ENCODE measurements around the gene STK17A.
"Not testable (repeated sequence)": the region's sequence is repeated elsewhere in the genome, so short reads cannot be mapped to it uniquely, and the experiment has no call there.

Gene STK17A

GRCh38 chr7:43596426-43596825 lies 13.5 kb downstream of the STK17A start:
- DNase-seq (ENCODE audit: low spot score) = not testable (repeated sequence)

DNA sequence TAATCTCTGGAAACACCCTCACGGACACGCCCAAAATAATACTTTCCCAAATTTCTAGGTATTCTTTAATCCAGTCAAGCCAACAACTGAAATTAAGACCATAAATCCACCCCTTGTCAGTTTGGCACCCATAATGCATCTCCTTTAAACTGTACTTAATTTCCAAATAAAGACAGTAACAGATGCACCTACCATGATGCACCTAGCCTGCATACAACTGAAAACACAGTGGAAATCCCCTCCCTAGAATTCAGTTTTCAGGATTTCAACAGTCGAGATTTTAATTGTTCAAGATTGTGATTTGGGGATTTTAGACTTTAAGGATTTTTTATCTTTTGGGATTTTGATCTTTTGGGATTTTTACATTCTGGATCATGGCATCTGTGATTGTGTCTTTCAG lies 17.1 kb downstream of the STK17A start:
- no peak for DNase-seq (ENCODE audit: low spot score)

GRCh38 chr7:43602256-43602655 lies 19.3 kb downstream of the STK17A start:
- DNase-seq (ENCODE audit: low spot score) = no peak

DNA sequence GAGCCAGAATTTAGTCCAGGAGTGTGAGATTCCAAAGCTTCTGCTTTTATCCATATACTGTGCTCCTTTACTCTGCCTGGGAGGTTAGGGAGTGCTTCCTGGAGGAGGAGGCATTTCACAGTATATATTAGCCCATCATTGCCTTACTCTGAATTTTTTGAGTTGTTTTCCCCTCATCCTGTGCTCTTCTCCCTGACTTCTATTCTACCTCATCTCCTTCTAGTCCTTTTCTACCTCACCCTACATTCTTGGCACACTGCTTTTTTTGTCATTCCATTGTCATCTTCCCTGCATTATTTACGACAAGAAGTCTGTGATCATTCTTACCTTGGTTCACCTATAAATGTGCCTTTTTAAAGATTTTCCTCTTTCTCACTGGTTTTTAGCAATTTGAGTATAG lies 21.3 kb downstream of the STK17A start:
- DNase-seq (ENCODE audit: low spot score) = no peak

DNA sequence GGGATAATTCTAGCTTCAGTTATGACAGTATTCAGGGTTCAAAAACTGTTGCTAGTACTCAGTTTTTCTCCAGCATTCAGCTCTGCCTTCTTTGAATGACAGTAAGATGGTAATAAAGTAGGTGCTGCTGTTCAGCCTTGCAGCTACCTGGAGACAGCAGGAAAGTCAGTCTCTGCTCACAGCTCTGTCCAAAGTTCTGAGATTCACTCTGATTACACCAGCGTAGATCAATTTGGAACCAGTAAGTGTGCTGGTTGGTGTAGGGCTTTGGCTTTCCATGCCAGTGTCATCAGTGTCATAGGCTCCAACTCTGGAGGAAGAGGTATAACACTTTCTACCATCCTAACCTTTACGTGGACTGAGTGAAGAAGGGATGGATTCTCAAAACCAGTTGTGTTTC lies 26.2 kb downstream of the STK17A start:
- no peak for DNase-seq (ENCODE audit: low spot score)

DNA sequence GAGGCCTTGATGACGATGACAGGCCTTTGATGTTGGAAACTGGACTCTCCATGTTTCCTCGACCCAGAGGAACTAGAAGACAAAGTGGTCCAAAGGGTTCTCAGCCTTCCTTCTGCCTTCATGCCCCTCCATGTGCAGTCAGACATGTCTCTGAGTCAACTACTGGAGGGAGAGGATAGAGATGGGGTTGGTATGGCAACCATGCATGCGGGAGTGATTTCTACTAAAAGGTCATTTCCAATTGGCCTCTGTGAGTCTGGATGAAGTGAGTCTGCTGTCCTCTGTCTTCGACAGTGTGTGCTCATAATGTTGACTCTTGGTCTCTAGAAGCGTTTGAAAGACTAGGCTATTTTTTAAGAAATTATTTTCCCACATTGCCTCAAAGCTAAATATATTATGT lies 29.2 kb downstream of the STK17A start:
- no peak for DNase-seq (ENCODE audit: low spot score)

GRCh38 chr7:43612599-43613589 lies 30.0 kb downstream of the STK17A start:
- peak; percentile 25 for DNase-seq (ENCODE audit: low spot score)

DNA sequence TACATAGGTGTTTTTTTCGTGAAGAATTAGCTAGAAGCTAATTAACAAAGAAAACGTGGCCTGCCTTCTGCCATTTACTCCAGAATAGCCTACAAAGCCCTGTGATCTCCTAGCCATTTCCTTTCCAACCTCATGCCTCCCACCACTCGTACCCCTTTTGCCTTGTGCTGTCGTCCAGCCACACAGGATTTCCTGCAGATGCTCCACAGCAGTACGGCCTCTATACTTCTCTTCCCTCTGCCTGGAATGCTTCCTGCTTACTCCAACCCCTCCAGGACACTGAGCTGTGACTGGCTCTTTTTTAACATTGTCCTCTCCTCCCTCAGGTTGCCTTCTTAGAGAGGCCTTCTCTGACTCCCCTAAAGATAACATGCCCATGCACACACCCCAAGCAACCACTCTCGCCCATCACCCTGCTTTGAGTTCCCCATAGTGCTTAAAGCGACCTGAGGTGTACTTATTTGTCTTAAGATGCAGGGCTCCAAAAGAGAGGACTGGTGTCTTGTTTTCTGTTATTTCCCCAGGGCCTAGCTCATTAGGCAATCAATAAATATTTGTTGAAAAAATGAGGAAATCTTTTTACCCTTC lies 32.7 kb downstream of the STK17A start:
- no peak for DNase-seq (ENCODE audit: low spot score)

DNA sequence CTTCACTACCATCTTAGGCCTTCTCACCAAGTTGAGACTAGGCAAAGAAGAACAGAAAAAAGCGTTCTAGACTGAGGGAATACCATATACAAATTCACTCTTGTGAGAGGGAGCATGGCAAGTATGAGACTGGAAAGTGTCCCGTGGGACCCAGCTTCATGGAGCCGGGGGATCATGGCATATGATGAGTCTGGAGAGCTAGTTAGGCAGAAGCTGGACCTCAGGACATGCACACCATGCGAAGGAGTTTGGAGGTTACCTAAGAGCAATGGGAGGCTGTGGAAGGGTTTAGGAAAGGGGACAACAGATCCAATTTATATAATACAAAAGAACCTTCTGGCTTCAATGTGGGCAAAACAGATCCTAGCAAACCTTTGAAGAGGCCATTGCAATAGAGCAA lies 34.1 kb downstream of the STK17A start:
- DNase-seq (ENCODE audit: low spot score) = no peak

- DNase-seq (ENCODE audit: low spot score) = no peak
These were observed 35.2 kb downstream of the STK17A start for GRCh38 chr7:43618073-43618472.

DNA sequence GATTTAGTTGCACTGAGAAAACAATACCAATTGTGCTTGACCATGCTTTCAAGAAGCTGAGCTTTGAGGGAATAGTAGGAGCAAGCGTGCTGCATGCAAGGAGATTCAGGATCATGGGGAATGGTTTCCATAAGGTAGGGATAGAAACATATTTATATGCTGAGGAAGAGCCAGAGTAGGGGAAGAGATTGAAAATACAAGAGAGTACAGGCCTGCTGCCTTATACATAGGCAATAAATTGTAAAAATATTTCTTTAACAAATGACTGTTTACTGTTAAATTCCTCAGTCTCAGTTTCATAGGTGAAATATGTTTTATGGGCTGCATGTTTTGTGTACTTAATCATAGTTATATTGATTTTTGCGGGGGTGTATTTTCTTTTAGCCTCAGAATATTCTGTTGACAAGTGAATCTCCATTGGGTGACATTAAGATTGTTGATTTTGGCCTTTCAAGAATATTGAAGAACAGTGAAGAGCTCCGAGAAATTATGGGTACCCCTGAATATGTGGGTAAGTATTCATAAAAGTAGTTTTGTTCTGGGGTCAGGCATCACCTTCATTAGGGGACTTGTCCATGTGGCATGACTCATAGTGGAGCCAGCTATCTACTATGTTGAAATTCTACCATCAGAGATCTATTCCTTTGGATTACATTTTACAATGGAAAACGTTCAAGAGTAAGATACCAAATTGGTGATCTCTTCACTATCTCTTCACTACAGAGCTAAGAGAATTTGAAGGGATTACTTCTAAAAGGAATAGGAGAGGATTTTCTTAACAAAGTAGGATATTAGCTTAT lies 36.5 kb downstream of the STK17A start:
- DNase-seq (ENCODE audit: low spot score) = no peak

DNA sequence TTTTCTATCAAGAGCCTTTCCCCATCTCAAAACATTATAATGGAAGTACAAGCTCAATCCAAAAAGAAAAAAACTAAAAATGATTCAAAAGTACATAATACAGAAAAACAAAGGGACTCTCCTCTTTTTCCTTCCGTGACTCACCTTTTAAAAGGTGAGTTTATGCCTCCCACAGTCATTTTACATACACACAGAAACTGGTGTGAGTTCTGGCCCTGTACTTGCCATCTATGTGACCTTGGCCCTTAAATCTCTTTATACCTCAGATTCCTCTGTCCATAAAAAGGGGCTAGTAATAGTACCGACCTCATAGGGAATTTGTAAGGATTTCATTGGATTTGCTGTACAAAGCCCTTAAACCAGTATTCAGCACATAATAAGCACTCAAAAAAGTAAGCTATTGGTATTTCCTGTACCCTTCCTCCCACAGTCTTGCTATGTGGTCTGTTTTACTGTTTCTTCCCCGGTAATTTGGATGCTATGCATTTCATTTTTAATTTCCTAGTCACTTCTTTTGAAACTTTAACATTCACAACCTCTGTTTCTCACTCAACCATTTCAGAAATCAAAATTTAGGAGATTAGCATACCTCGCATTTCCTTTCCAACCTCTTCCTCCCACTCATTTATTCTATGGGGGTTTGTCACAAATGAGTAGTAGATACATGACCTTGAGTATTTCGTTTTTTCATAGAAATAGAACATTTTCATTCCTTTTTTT lies 39.0 kb downstream of the STK17A start:
- DNase-seq (ENCODE audit: low spot score) = peak; percentile 15

DNA sequence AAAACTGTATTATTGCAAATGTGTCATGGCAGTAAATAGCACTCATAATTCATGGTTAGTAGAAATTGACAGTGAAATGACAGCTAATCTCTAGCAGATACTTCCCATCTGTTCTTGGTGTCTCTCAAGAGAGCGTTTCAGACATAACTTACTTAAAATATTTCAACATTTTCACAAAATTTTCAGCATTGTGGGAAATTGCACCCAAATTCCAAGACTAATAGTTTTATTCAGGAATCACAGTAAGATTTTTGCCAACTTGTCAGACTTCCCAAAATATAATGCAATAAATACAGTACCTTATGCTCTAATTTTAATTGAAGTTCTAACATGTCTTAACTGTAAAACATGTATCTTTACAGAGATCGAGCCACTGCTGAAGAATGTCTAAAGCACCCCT lies 41.2 kb downstream of the STK17A start:
- no peak for DNase-seq (ENCODE audit: low spot score)

GRCh38 chr7:43625453-43625852 lies 42.5 kb downstream of the STK17A start:
- DNase-seq (ENCODE audit: low spot score) = no peak

GRCh38 chr7:43625980-43626379 lies 43.1 kb downstream of the STK17A start:
- no peak for DNase-seq (ENCODE audit: low spot score)

DNA sequence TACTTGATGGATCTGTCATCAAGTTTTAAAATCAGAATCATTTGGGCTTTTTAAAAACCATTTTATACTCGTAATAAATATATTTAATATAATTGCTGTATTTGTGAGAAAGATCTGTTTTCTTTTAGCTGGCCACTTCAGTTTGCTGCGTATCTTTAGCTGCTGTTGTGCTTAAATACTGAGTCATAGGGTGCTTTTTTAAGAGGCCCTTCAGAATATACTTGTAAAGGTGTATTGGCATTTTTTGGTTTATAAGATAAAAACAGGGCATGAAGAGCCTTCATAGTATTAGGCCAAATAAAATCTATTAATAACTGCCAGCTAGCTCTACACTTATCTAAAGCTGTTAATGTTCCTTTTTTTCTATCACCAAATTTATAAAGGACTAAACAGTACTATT lies 43.8 kb downstream of the STK17A start:
- no peak for DNase-seq (ENCODE audit: low spot score)

GRCh38 chr7:43627798-43628197 lies 44.9 kb downstream of the STK17A start:
- DNase-seq (ENCODE audit: low spot score) = not testable (repeated sequence)

GRCh38 chr7:43628431-43628830 lies 45.5 kb downstream of the STK17A start:
- DNase-seq (ENCODE audit: low spot score) = no peak

DNA sequence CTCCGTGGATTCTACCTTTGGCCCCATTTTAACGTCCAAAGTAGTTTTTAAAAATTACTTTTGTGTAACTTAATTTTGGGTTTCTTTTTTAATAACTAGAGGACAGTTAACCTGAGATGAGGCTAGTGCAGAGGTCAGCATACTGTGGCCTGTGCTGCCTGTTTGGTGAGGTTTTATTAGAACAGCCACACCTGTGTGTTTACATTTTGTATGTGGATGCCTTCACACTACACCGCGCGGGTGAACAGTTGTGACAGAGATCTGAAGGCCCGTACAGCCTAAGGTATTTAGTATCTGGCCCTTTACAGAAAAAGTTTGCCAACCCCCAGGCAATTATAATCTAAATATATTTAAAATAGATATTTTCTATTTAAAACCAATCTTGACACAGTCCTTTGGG lies 46.9 kb downstream of the STK17A start:
- no peak for DNase-seq (ENCODE audit: low spot score)

- DNase-seq (ENCODE audit: low spot score) = no peak
These were observed 47.6 kb downstream of the STK17A start for GRCh38 chr7:43630482-43630881.

DNA sequence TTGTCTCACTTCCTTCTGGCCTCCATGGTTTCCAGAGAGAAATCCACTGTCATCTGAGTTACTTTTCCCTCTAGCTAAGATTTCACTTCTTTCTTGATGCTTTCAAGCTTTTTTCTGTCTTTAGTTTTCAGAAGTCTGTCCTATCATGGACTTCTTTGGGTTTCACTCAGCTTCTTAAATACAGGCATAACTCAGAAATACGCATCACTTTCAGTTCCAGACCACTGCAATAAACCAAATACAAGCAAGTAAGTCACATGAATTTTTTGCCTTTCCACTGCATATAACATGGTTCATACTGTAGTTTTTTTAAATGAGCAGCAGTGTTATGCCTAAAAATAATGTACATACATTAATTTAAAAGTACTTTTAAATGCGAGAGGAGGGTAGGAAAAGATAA lies 48.7 kb downstream of the STK17A start:
- DNase-seq (ENCODE audit: low spot score) = no peak

DNA sequence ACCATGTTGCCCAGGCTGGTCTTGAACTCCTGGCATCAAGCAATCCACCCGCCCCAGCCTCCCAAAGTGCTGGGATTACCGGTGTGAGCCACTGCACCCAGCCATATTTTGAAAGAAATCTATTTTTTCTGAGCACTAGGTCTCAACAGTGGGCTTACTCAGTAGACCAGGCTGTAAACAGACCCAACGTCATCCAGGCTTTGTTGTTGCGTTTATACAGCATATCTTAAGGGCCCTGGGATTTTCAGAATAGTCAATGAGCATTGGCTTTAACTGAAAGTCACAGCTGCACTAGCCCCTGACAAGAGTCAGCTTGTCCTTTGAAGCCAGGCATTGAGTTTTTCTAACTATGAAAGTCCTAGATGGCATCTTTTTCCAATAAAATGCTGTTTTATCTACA lies 49.8 kb downstream of the STK17A start:
- no peak for DNase-seq (ENCODE audit: low spot score)

All from putamen (tissue), 1 donor.